Kidney (tissue), 14 donors: Measurements from ENCODE around the gene TMPRSS3. TPM values are rescaled to one million over a fixed set of nuclear protein-coding genes. Genes with fewer than 3 reads are reported as not detected.

Source experiments
- DNase-seq, 5 donors: peaks; one replicate each; pipeline ENCODE4 v3.0.0-alpha.2; 2013 to 2020
- FAIRE-seq: peaks from 2 replicates; lab custom pipeline; 2012; peaks lifted over from hg19 to GRCh38; lab: Jason Lieb, UNC
- H3K27ac ChIP-seq, 2 donors: one replicate each; pipeline ENCODE4 v1.7.0; 2013; ENCODE audit warnings: low read depth in 2 of 2, low read length in 2 of 2, inconsistent platforms in 1 of 2
- H3K27me3 ChIP-seq: one replicate; pipeline ENCODE4 v1.7.1; 2013; ENCODE audit warnings: low read length, inconsistent platforms; ENCODE audit not compliant: control insufficient read depth, insufficient read depth
- H3K36me3 ChIP-seq, 3 donors: one replicate each; pipeline versions ENCODE4 v1.7.0 to v1.7.1; 2013; ENCODE audit warnings: low read length in 3 of 3, control low read depth in 1 of 3, inconsistent platforms in 1 of 3; ENCODE audit not compliant: insufficient read depth in 3 of 3, control insufficient read depth in 2 of 3
- H3K4me1 ChIP-seq, 3 donors: one replicate each; pipeline versions ENCODE4 v1.7.0 to v1.7.1; 2013; ENCODE audit warnings: low read length in 3 of 3, inconsistent platforms in 1 of 3, low read depth in 1 of 3; ENCODE audit not compliant: control insufficient read depth in 2 of 3, insufficient read depth in 2 of 3
- H3K4me3 ChIP-seq, 3 donors: one replicate each; pipeline versions ENCODE4 v1.7.0 to v1.8.1; 2013; ENCODE audit warnings: low read length in 3 of 3, control low read depth in 1 of 3, inconsistent platforms in 1 of 3
- H3K9ac ChIP-seq, 3 donors: one replicate each; pipeline versions ENCODE4 v1.7.0 to v1.7.1; 2013; ENCODE audit warnings: low read length in 3 of 3, control low read depth in 1 of 3, inconsistent platforms in 1 of 3
- H3K9me3 ChIP-seq, 3 donors: one replicate each; pipeline versions ENCODE4 v1.7.0 to v1.7.1; 2013; ENCODE audit warnings: low read length in 3 of 3, control low read depth in 1 of 3, inconsistent platforms in 1 of 3; ENCODE audit not compliant: control insufficient read depth in 2 of 3, insufficient read depth in 1 of 3
- CTCF ChIP-seq: IDR thresholded peaks from 3 replicates; pipeline ENCODE4 v1.5.1; 2012; ENCODE audit warnings: mild to moderate bottlenecking, moderate library complexity, borderline replicate concordance; ENCODE audit not compliant: insufficient read depth; ENCODE audit errors: extremely low read depth
- intact Hi-C: fragments of 100-400 bp; cut with DNase I; formaldehyde crosslinking; loops from one replicate; pipeline ENCODE4 v1.11.1; 2022
- polyA plus RNA-seq: library from polyadenylated mRNA; stranded (reverse); fragments of 350-450 nt; fragmentation: Illumina TruSeq; extraction: RNeasy Lipid Tissue Mini Kit (QIAGEN cat#74804); gene quantifications from one replicate; pipeline ENCODE4 v1.2.3, GENCODE V29; 2014; ENCODE audit warnings: low read depth, low replicate concordance; ENCODE audit not compliant: insufficient read depth
- total RNA-seq: library from RNA; stranded (reverse); fragmentation: NEBNext Ultra II Directional; extraction: Animal tissue kit (Norgen Biotek cat#: 25700); gene quantifications from one replicate; pipeline ENCODE4 v1.2.1, GENCODE V29; 2021
- donor health status: control.
- donor health status: control.
- donor health status: control.
- donor health status: control.
- donor health status: control.
- donor health status: DM: yes; HTN: yes; CAD: no.
- donor health status: Normal renal cell carcinoma (clear cell type).

TMPRSS3 gene
- total and polyA plus RNA-seq, 2 donors from 2014 or later = 3.0 to 15.4 TPM

DNA sequence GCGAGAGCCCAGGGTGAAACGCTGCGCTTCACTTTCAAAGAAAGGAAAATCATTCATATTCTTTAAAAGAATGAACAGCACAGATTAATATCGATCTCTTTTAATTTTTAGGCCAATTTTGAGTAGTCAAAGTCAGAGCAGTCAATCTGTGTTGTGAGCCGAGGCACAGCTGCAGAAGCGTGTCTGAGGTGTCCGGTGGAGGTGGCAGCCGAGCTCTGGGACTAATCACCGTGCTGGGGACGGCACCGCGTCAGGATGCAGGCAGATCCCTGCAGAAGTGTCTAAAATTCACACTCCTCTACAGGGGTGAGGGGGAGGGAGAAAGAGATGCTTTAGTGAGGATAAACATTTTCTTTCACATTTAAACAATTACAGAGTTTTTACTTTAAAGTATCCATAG is 33.7 kb downstream of the TMPRSS3 start:
- Histone ChIP-seq H3K4me3 (no peak overlapping the region), H3K27me3 (no peaks in the 10 kb centered on the region), H3K9me3 (peaks cover 0 to 3% (median 0%) of the 10 kb centered on the region in 3 donors), H3K36me3 (no peaks in the 10 kb centered on the region), H3K27ac (no peak overlapping the region), H3K9ac (no peak overlapping the region), H3K4me1 (no peaks in the 10 kb centered on the region)
- TF ChIP-seq CTCF = no peak
- no peak for FAIRE-seq
- intact Hi-C loops = no loop called here
- no peak for DNase-seq

DNA sequence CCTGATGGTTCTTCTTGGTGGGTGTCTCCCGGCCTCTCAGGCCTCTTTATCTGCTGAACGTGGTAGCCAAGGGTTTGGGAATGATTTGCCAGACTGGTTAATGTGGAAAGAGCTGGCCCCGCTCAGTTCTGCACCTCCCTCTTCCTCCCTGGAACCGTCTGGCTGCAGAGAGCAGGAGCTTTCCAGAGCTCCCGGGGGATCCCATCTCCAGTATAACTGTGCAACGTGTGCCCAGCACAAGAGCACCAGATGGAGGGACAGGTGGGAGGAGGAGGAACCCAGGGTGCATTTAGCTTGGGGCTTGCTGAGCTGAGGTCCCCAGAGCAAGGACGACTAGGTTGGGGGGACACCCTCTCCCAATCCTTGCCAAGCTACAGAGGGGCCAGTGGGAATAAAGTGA is 34.6 kb downstream of the TMPRSS3 start:
- DNase-seq = peak in 1 of 5 donors; percentile 4
- H3K36me3 ChIP-seq = no peaks in the 10 kb centered on the region
- intact Hi-C loops = no loop called here
- no peak for FAIRE-seq
- no peak overlapping the region for H3K27ac ChIP-seq
- peaks cover 0 to 8% (median 0%) of the 10 kb centered on the region in 3 donors for H3K9me3 ChIP-seq
- TF ChIP-seq CTCF = no peak
- no peak overlapping the region for H3K9ac ChIP-seq
- no peaks in the 10 kb centered on the region for H3K27me3 ChIP-seq
- no peaks in the 10 kb centered on the region for H3K4me1 ChIP-seq
- no peak overlapping the region for H3K4me3 ChIP-seq

DNA sequence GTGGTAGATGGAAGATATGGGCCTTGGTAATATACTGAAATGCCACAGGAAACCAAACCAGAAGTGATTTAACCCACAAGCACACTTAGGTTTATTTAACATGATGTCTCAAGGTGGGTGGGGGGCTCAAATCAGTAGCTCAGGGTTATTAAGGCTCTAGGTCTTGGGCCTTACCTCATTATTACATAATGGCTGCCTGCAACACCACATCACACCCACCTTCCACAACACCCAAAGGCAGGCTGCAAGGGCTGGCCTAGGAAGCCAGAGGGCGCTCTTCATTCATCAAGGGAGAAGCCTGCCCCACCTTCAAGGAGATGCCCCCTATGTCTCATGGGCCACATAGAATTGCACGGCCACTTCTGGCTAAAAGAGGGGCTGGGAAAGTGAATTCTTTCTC is 35.5 kb downstream of the TMPRSS3 start:
- intact Hi-C loops = no loop called here
- DNase-seq (peak in 1 of 5 donors; percentile 15), FAIRE-seq (no peak)
- H3K27me3 ChIP-seq = no peaks in the 10 kb centered on the region
- H3K9me3 ChIP-seq = peaks cover 0 to 10% (median 0%) of the 10 kb centered on the region in 3 donors
- no peaks in the 10 kb centered on the region for H3K4me1 ChIP-seq
- no peak overlapping the region for H3K27ac ChIP-seq
- peak; percentile 1 for TF ChIP-seq CTCF
- no peaks in the 10 kb centered on the region for H3K36me3 ChIP-seq
- H3K9ac ChIP-seq = no peak overlapping the region
- H3K4me3 ChIP-seq = no peak overlapping the region

GRCh38 chr21:42358937-42359336 is 36.9 kb downstream of the TMPRSS3 start:
- Histone ChIP-seq H3K27ac (no peak overlapping the region), H3K36me3 (no peaks in the 10 kb centered on the region), H3K4me1 (no peaks in the 10 kb centered on the region), H3K4me3 (no peak overlapping the region), H3K27me3 (no peaks in the 10 kb centered on the region), H3K9me3 (peaks cover 0 to 13% (median 0%) of the 10 kb centered on the region in 3 donors), H3K9ac (no peak overlapping the region)
- peak in 1 of 5 donors; percentile 2 for DNase-seq
- intact Hi-C loops = no loop called here
- no peak for TF ChIP-seq CTCF
- FAIRE-seq = no peak
